Nephron progenitor cell (in vitro differentiated cells): ENCODE data around the gene TMEM165.

Experiments
- DNase-seq: peaks from one replicate; pipeline ENCODE4 v3.0.0; 2021
- H3K27ac Mint-ChIP-seq: 2 replicates; pipeline ENCODE4 v1.8.0; 2021; ENCODE audit warnings: mild to moderate bottlenecking, moderate library complexity, mixed read lengths
- H3K27me3 Mint-ChIP-seq: 2 replicates; pipeline ENCODE4 v1.8.0; 2021; ENCODE audit warnings: mild to moderate bottlenecking, low read depth, mixed read lengths; ENCODE audit not compliant: poor library complexity
- H3K36me3 Mint-ChIP-seq: 2 replicates; pipeline ENCODE4 v1.8.0; 2021; ENCODE audit warnings: low read depth, mixed read lengths
- H3K4me1 Mint-ChIP-seq: 2 replicates; pipeline ENCODE4 v1.8.0; 2021; ENCODE audit warnings: mixed read lengths
- H3K4me3 Mint-ChIP-seq: 2 replicates; pipeline ENCODE4 v1.8.0; 2021; ENCODE audit warnings: mild to moderate bottlenecking, moderate library complexity, mixed read lengths
- H3K9me3 Mint-ChIP-seq: 2 replicates; pipeline ENCODE4 v1.8.0; 2021; ENCODE audit warnings: mild to moderate bottlenecking, moderate library complexity, mixed read lengths
- TF ChIP-seq, protein P1 (sequence below): fragments of 200-600 bp; sonication (generic); IDR thresholded peaks from 2 replicates; pipeline ENCODE4 v1.5.0; 2021; ENCODE audit warnings: antibody characterized with exemption

TMEM165 gene

DNA sequence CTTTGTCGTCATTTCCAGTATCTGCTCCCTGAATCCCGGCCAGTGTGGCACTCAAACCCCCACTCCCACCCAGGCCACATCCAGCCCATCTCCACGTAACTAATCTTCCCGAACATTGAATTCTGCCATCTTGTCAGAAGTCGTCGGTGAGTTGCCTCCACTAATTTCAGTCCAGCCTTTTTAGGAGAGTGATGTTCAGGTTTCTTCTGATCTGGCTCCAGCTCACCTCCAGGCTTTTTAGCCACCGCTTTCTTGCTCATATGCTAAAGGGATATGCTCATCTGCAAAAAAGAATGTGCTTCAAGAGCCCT, 1.3 kb downstream of the TMEM165 start:
- H3K4me1 Mint-ChIP-seq = peaks cover 38% of the 10 kb centered on the region
- TF ChIP-seq, protein P1, sequence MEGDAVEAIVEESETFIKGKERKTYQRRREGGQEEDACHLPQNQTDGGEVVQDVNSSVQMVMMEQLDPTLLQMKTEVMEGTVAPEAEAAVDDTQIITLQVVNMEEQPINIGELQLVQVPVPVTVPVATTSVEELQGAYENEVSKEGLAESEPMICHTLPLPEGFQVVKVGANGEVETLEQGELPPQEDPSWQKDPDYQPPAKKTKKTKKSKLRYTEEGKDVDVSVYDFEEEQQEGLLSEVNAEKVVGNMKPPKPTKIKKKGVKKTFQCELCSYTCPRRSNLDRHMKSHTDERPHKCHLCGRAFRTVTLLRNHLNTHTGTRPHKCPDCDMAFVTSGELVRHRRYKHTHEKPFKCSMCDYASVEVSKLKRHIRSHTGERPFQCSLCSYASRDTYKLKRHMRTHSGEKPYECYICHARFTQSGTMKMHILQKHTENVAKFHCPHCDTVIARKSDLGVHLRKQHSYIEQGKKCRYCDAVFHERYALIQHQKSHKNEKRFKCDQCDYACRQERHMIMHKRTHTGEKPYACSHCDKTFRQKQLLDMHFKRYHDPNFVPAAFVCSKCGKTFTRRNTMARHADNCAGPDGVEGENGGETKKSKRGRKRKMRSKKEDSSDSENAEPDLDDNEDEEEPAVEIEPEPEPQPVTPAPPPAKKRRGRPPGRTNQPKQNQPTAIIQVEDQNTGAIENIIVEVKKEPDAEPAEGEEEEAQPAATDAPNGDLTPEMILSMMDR = no peak
- peaks cover 8% of the 10 kb centered on the region for H3K27me3 Mint-ChIP-seq
- DNase-seq = peak; percentile 11
- peak overlapping the region; percentile 88 for H3K27ac Mint-ChIP-seq
- no peaks in the 10 kb centered on the region for H3K9me3 Mint-ChIP-seq
- peak overlapping the region; percentile 91 for H3K4me3 Mint-ChIP-seq
- H3K36me3 Mint-ChIP-seq = peaks cover 19% of the 10 kb centered on the region

DNA sequence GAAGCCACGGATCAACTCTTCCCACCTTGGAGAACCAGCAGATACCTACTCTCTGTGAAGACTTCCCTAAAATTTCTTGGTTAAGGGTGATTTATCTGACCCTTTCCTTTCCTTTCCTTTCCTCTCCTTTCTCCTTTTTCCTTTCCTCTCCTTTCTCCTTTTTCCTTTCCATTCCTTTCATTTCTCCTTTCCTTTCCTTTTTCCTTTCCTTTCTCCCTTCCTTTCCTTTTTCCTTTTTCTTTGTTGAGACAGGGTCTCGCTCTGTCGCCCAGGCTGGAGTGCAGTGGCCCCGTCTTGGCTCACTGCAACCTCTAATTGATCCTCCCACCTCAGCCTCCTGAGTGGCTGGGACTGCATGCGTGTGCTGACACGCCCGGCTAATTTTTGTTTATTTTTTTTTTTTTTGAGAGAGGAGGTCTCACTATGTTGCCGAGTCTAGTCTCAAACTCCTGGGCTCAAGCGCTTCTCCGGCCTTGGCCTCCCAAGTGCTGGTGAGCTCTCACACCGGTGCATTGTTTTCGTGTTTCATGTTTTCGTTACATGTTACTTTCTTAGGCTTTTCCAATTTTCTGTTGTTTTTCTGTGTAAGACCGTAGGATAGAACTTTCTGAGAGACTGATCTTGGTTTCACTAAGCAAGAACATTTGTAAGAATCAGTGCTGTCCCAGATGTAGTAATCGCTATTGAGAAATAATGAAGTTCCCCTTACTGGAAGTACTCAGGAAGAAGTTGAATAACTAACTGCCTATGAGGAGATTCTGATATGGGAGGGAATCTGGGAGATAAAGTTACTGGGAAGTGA, 2.0 kb downstream of the TMEM165 start:
- DNase-seq = peak; percentile 33
- H3K36me3 Mint-ChIP-seq = peaks cover 19% of the 10 kb centered on the region
- peaks cover 38% of the 10 kb centered on the region for H3K4me1 Mint-ChIP-seq
- H3K27me3 Mint-ChIP-seq = peaks cover 8% of the 10 kb centered on the region
- H3K9me3 Mint-ChIP-seq = no peaks in the 10 kb centered on the region
- TF ChIP-seq, protein P1 = no peak
- H3K27ac Mint-ChIP-seq = peak overlapping the region; percentile 88
- peak overlapping the region; percentile 91 for H3K4me3 Mint-ChIP-seq

DNA sequence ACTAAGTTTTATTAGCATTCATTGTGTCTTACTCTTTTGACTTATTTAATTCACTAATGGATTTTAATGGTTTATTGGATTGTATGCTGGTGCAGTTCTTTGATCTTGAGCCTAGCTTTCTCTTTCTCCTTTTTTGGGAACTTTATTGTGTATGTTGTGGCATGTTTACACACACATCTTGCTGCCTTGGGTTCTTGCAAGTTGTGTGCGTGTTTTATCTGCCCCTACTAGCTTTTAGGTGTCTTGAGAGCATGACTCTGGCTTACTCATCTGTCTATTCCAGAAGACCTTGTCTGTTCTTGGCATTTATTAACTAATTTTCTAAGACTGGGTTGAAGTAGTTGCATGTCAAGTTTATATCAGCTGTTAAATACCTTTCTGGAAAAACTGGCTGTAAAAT, 2.7 kb downstream of the TMEM165 start:
- Mint-ChIP-seq H3K9me3 (no peaks in the 10 kb centered on the region), H3K4me3 (peak overlapping the region; percentile 91), H3K27me3 (peaks cover 5% of the 10 kb centered on the region), H3K27ac (peak overlapping the region; percentile 48), H3K36me3 (peaks cover 25% of the 10 kb centered on the region), H3K4me1 (peaks cover 38% of the 10 kb centered on the region)
- no peak for DNase-seq
- TF ChIP-seq, protein P1 = no peak

DNA sequence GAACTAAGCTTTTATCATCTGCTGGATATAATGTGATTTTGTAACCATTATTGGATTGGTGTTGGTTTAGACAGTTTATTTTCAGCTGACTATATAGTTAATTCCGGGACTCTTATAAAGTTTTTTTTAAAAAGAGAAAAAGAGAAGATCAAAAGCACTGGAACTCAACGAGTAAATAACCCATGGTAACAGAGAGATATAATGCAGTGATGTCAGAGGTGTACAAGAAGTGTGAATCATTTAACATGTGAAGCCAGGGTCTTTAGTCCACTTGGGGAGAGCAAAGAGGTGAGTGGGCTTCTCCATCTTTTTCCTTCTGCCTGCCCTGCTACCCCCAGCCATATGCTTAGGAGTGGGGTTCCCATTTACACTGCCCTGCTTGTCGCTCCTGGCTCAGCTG, 3.2 kb downstream of the TMEM165 start:
- TF ChIP-seq, protein P1 = no peak
- H3K9me3 Mint-ChIP-seq = no peaks in the 10 kb centered on the region
- DNase-seq = no peak
- peaks cover 5% of the 10 kb centered on the region for H3K27me3 Mint-ChIP-seq
- peaks cover 38% of the 10 kb centered on the region for H3K4me1 Mint-ChIP-seq
- peaks cover 30% of the 10 kb centered on the region for H3K36me3 Mint-ChIP-seq
- no peak overlapping the region for H3K27ac Mint-ChIP-seq
- peak overlapping the region; percentile 91 for H3K4me3 Mint-ChIP-seq

DNA sequence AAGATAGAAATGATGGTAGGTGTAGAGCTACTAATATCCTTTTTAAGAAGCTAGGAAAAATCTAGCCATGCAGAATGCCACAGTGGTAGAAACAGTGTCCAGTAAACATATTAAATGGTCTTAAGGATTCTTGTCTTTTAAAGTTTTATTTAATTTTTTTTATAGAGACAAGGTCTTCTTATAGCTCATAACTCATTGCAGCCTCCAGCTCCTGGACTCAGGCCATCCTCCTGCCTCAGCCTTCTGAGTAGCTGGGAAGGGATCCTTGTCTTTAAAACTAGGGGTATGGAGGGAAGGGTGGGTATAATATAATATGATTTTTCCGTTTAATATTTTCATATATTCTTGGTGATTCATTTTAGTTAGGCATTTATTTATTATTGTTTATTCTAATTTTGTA, 3.8 kb downstream of the TMEM165 start:
- peaks cover 5% of the 10 kb centered on the region for H3K27me3 Mint-ChIP-seq
- peaks cover 36% of the 10 kb centered on the region for H3K36me3 Mint-ChIP-seq
- TF ChIP-seq, protein P1 = no peak
- DNase-seq = no peak
- no peaks in the 10 kb centered on the region for H3K9me3 Mint-ChIP-seq
- no peak overlapping the region for H3K27ac Mint-ChIP-seq
- peaks cover 35% of the 10 kb centered on the region for H3K4me1 Mint-ChIP-seq
- peak overlapping the region; percentile 91 for H3K4me3 Mint-ChIP-seq

DNA sequence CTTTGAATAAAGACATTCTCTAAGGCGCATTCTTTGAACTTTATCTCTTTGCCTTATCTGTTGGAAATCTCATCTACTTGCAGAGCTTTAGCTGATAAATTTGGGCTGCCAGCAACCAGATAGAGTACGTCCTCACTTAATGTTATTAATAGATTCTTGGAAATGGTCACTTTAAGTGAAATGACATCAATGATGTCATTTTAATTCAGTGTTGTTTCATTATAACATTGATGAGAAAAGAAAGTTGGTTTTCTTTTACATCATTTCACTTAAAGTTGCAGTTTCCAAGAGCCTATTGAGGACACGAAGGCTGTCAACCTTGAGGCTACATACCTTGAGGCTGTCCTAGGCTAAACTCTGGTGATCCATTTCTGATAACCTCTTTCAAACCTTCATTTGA, 9.3 kb downstream of the TMEM165 start:
- H3K36me3 Mint-ChIP-seq = peaks cover 56% of the 10 kb centered on the region
- peaks cover 21% of the 10 kb centered on the region for H3K4me1 Mint-ChIP-seq
- H3K4me3 Mint-ChIP-seq = no peak overlapping the region
- no peak for DNase-seq
- H3K27ac Mint-ChIP-seq = no peak overlapping the region
- no peaks in the 10 kb centered on the region for H3K27me3 Mint-ChIP-seq
- TF ChIP-seq, protein P1 = no peak
- H3K9me3 Mint-ChIP-seq = no peaks in the 10 kb centered on the region
